Spleen (tissue), 7 donors: ENCODE measurements around the gene OSER1.

ENCODE experiments used
- POLR2A ChIP-seq, 3 donors: fragments of 450-650 bp; IDR thresholded peaks; one replicate each; pipeline ENCODE4 v1.5.1; 2017; ENCODE audit warnings: antibody characterized with exemption in 3 of 3, mild to moderate bottlenecking in 1 of 3
- TF ChIP-seq, protein P1 (sequence below), 11 experiments: fragments of 200-600 bp in 7 of 11; fragments of 450-650 bp in 4 of 11; sonication (generic) in 4 of 11; IDR thresholded peaks in 8 of 11; conservative IDR thresholded peaks in 3 of 11; 1 replicate in 7 of 11; 2 replicates in 4 of 11; pipeline versions ENCODE4 v1.4.0 to v1.8.0; 2016 to 2021; ENCODE audit warnings: antibody characterized with exemption in 11 of 11, inconsistent platforms in 4 of 11, mild to moderate bottlenecking in 1 of 11
- donor health status: DM: no; HTN: no; CAD: no; lungs with moderate emphysema.
- donor health status: DM: no; HTN: no; CAD: no.
- donor health status: DM: no; HTN: no; CAD: no.

DNA sequence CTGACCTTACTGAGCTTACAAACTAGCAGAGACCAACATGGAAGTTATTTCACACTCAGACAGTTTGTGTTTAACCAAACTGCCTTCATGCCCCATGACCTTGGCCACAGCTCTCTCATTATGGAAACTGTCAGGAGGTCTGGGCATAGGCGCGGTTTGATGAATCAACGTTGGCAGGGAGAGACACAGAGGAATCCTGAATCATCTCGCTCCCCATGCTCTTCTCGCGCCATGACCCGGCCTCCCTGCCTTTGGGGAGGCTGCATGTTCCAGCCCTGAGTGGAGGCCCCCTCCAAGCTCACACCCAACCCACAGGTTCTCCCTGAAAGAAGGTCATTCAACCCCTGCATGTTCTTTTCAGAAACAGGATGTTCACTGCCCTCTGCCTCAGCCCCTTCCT lies 20.6 kb upstream of the OSER1 start:
- TF ChIP-seq, protein P1, sequence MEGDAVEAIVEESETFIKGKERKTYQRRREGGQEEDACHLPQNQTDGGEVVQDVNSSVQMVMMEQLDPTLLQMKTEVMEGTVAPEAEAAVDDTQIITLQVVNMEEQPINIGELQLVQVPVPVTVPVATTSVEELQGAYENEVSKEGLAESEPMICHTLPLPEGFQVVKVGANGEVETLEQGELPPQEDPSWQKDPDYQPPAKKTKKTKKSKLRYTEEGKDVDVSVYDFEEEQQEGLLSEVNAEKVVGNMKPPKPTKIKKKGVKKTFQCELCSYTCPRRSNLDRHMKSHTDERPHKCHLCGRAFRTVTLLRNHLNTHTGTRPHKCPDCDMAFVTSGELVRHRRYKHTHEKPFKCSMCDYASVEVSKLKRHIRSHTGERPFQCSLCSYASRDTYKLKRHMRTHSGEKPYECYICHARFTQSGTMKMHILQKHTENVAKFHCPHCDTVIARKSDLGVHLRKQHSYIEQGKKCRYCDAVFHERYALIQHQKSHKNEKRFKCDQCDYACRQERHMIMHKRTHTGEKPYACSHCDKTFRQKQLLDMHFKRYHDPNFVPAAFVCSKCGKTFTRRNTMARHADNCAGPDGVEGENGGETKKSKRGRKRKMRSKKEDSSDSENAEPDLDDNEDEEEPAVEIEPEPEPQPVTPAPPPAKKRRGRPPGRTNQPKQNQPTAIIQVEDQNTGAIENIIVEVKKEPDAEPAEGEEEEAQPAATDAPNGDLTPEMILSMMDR (IDR thresholded peaks at IDR 0.05 in 8 of 11, conservative IDR thresholded peaks at IDR 0.05 in 3 of 11), result no peak
- no peak for TF ChIP-seq POLR2A (IDR thresholded peaks at IDR 0.05)
